ENCODE measurements around the gene NKIRAS2.

The NKIRAS2 gene

GRCh38 chr17:42027961-42028790, 8.3 kb downstream of the NKIRAS2 start:
- no peak for DNase-seq

GRCh38 chr17:42028791-42029127, 8.9 kb downstream of the NKIRAS2 start:
- DNase-seq, result no peak

GRCh38 chr17:42031584-42031983, 11.7 kb downstream of the NKIRAS2 start:
- DNase-seq, result no peak

- DNase-seq, result no peak
Observed at GRCh38 chr17:42034059-42034458, 14.2 kb downstream of the NKIRAS2 start.

GRCh38 chr17:42038221-42038973, 18.5 kb downstream of the NKIRAS2 start:
- DNase-seq, result no peak

- DNase-seq, result no peak
Observed at GRCh38 chr17:42039794-42040763, 20.2 kb downstream of the NKIRAS2 start.

- DNase-seq, result no peak
Observed at GRCh38 chr17:42040818-42041217, 20.9 kb downstream of the NKIRAS2 start.

GRCh38 chr17:42041619-42042018, 21.7 kb downstream of the NKIRAS2 start:
- DNase-seq, result no peak

GRCh38 chr17:42042598-42043319, 22.9 kb downstream of the NKIRAS2 start:
- DNase-seq, result no peak

- DNase-seq, result no peak
Observed at GRCh38 chr17:42045719-42046118, 25.8 kb downstream of the NKIRAS2 start.

GRCh38 chr17:42047343-42047742, 27.5 kb downstream of the NKIRAS2 start:
- DNase-seq, result no peak

GRCh38 chr17:42049834-42050392, 30.0 kb downstream of the NKIRAS2 start:
- no peak for DNase-seq

GRCh38 chr17:42050393-42051012, 30.6 kb downstream of the NKIRAS2 start, which contains the start of gene C17orf113:
Gene C17orf113 (minus strand): TSS chr17:42050601. CDS start chr17:42043376, 7,225 bp downstream.
- peak; percentile 36 for DNase-seq

GRCh38 chr17:42051013-42051400, 31.1 kb downstream of the NKIRAS2 start:
- no peak for DNase-seq

GRCh38 chr17:42051645-42052044, 31.8 kb downstream of the NKIRAS2 start:
- DNase-seq, result no peak

GRCh38 chr17:42052346-42052877, 32.5 kb downstream of the NKIRAS2 start:
- no peak for DNase-seq

GRCh38 chr17:42053731-42054500, 34.0 kb downstream of the NKIRAS2 start:
- DNase-seq, result no peak

GRCh38 chr17:42055027-42055426, 35.1 kb downstream of the NKIRAS2 start:
- no peak for DNase-seq

GRCh38 chr17:42055496-42055895, 35.6 kb downstream of the NKIRAS2 start:
- DNase-seq, result peak; percentile 19

- no peak for DNase-seq
Observed at GRCh38 chr17:42056635-42057034, 36.7 kb downstream of the NKIRAS2 start.

Data from fibroblast of skin of right biceps (primary cell).